ENCODE results near the gene FAM228B. TPM values are rescaled to one million over a fixed set of nuclear protein-coding genes. Genes with fewer than 3 reads are reported as not detected.

FAM228B gene
- total and polyA plus RNA-seq, 2 donors from 2014 or later = 23.2 to 35.2 TPM

DNA sequence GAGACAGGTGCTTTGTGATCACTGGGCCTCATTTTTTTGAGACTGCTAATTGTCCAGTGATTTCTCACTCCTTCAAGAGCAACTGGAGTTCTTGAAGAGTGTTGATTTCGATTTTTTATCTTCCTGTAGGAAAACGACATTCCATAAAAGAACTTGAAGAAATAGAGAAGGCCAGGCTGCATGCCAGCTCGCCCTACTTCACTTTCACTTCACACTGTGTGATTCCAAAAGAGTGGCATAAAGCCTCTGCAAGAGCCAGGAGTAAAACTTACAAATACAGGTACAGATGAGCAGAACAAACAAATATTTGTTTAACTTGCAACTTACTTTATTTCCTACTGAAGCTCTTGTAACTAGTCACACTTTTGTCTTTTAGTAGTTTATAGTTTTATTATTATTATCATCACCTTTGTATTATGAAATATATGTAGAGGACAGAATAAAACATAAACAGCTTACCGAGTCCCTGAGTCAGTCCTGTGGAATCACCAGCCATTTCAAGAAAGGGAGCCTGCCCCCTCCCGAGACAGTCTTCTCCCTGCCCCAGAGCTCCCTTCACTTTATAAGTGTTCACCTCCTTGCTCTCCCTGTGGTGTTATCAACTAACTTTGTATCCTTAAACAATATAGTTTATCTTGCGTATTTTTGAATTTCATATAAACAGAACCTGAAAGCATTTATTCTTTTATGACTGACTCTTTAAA lies 60.2 kb downstream of the FAM228B start:
- H3K27ac ChIP-seq (ENCODE audit: low read depth in 2 of 2, low read length in 2 of 2) = no peak overlapping the region
- no peak overlapping the region for H3K9ac ChIP-seq (ENCODE audit: low read length in 3 of 3)
- no peaks in the 10 kb centered on the region for H3K9me3 ChIP-seq (ENCODE audit: control insufficient read depth in 2 of 3, insufficient read depth in 1 of 3, low read length in 3 of 3)
- intact Hi-C loops (cut with DNase I) = no loop called here
- FAIRE-seq (no peak), DNase-seq (no peak)
- H3K27me3 ChIP-seq (ENCODE audit: control insufficient read depth, insufficient read depth, low read length) = no peaks in the 10 kb centered on the region
- no peak overlapping the region for H3K4me3 ChIP-seq (ENCODE audit: low read length in 3 of 3)
- H3K4me1 ChIP-seq (ENCODE audit: control insufficient read depth in 2 of 3, insufficient read depth in 2 of 3, low read depth in 1 of 3, low read length in 3 of 3) = no peaks in the 10 kb centered on the region
- H3K36me3 ChIP-seq (ENCODE audit: control insufficient read depth in 2 of 3, insufficient read depth in 3 of 3, low read length in 3 of 3) = no peaks in the 10 kb centered on the region
- TF ChIP-seq, protein P1, sequence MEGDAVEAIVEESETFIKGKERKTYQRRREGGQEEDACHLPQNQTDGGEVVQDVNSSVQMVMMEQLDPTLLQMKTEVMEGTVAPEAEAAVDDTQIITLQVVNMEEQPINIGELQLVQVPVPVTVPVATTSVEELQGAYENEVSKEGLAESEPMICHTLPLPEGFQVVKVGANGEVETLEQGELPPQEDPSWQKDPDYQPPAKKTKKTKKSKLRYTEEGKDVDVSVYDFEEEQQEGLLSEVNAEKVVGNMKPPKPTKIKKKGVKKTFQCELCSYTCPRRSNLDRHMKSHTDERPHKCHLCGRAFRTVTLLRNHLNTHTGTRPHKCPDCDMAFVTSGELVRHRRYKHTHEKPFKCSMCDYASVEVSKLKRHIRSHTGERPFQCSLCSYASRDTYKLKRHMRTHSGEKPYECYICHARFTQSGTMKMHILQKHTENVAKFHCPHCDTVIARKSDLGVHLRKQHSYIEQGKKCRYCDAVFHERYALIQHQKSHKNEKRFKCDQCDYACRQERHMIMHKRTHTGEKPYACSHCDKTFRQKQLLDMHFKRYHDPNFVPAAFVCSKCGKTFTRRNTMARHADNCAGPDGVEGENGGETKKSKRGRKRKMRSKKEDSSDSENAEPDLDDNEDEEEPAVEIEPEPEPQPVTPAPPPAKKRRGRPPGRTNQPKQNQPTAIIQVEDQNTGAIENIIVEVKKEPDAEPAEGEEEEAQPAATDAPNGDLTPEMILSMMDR (IDR thresholded peaks at IDR 0.05; ENCODE audit: borderline replicate concordance, extremely low read depth, insufficient read depth) = no peak

DNA sequence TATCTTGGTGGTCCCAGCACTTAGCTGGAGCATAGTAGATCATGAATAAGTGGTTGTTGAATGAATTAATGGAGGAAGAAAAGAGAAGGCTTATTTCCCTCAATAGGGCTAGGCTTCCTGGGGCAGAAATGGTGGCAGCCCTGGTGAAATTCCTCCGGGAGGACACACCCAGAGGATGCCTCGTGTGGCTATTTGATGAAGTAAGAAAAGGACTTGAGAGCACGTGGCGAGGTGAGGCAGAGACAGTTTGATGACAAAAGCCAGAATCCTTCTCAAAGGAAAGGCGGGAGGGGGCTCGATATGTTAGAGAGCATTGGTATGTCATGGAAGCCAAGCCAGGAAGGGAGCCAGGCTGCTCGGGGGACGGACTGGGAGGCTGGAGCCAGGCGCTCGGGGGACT lies 66.3 kb downstream of the FAM228B start:
- H3K27ac ChIP-seq (ENCODE audit: low read depth in 2 of 2, low read length in 2 of 2) = no peak overlapping the region
- FAIRE-seq (no peak), DNase-seq (no peak)
- no peaks in the 10 kb centered on the region for H3K27me3 ChIP-seq (ENCODE audit: control insufficient read depth, insufficient read depth, low read length)
- H3K4me3 ChIP-seq (ENCODE audit: low read length in 3 of 3) = no peak overlapping the region
- no peaks in the 10 kb centered on the region for H3K4me1 ChIP-seq (ENCODE audit: control insufficient read depth in 2 of 3, insufficient read depth in 2 of 3, low read depth in 1 of 3, low read length in 3 of 3)
- TF ChIP-seq, protein P1 (IDR thresholded peaks at IDR 0.05; ENCODE audit: borderline replicate concordance, extremely low read depth, insufficient read depth) = no peak
- intact Hi-C loops (cut with DNase I) = no loop called here
- H3K9me3 ChIP-seq (ENCODE audit: control insufficient read depth in 2 of 3, insufficient read depth in 1 of 3, low read length in 3 of 3) = no peaks in the 10 kb centered on the region
- H3K36me3 ChIP-seq (ENCODE audit: control insufficient read depth in 2 of 3, insufficient read depth in 3 of 3, low read length in 3 of 3) = no peaks in the 10 kb centered on the region
- H3K9ac ChIP-seq (ENCODE audit: low read length in 3 of 3) = no peak overlapping the region

DNA sequence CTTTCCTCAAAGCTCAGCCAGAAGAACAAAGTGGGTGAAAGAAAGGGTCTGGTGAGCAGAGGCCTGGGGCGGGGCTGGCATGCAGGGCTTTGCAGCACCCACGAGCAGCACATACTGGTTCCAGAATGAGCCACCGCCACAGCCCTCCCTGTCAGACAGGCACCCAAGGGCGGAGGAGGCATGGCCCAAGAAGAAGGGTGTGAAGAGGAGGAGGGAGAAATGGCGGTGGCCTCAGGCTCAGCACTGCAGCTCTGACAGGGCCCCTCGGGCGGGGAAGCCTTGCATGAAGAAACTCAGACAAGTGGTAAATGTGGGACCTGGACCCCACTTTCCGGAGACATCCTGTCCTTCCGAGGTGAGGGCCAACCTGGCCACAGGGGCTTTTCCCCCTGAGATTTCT lies 67.2 kb downstream of the FAM228B start:
- DNase-seq = no peak
- intact Hi-C loops (cut with DNase I) = no loop called here
- FAIRE-seq = no peak

More for the DNA sequence above, 67.2 kb downstream of the FAM228B start:
- Histone ChIP-seq H3K9me3 (ENCODE audit: control insufficient read depth in 2 of 3, insufficient read depth in 1 of 3, low read length in 3 of 3) (no peaks in the 10 kb centered on the region), H3K27me3 (ENCODE audit: control insufficient read depth, insufficient read depth, low read length) (no peaks in the 10 kb centered on the region), H3K27ac (ENCODE audit: low read depth in 2 of 2, low read length in 2 of 2) (no peak overlapping the region), H3K4me1 (ENCODE audit: control insufficient read depth in 2 of 3, insufficient read depth in 2 of 3, low read depth in 1 of 3, low read length in 3 of 3) (no peaks in the 10 kb centered on the region), H3K9ac (ENCODE audit: low read length in 3 of 3) (no peak overlapping the region), H3K36me3 (ENCODE audit: control insufficient read depth in 2 of 3, insufficient read depth in 3 of 3, low read length in 3 of 3) (no peaks in the 10 kb centered on the region), H3K4me3 (ENCODE audit: low read length in 3 of 3) (no peak overlapping the region)
- TF ChIP-seq, protein P1 (IDR thresholded peaks at IDR 0.05; ENCODE audit: borderline replicate concordance, extremely low read depth, insufficient read depth) = no peak
